SK-N-MC (cell line): ENCODE measurements around the gene RNASE7.

ENCODE experiments used
- EZH2 ChIP-seq: fragments of 200-600 bp; sonication (generic); IDR thresholded peaks from one replicate; pipeline ENCODE4 v1.6.1; 2017; ENCODE audit warnings: antibody characterized with exemption
- FOXP2 ChIP-seq: optimal IDR thresholded peaks from 2 replicates; pipeline ENCODE3; 2011; ENCODE audit warnings: mild to moderate bottlenecking, moderate library complexity; ENCODE audit not compliant: insufficient read depth; ENCODE audit errors: extremely low read length, control extremely low read depth

GRCh38 chr14:21018781-21019180 is 23.4 kb upstream of the RNASE7 start:
- no peak for TF ChIP-seq FOXP2
- no peak for TF ChIP-seq EZH2
